Measurements from ENCODE around the gene GYG1. TPM values are rescaled to one million over a fixed set of nuclear protein-coding genes. Genes with fewer than 3 reads are reported as not detected.
A peak's percentile ranks its signal among the peaks of the same experiment; 100 is the strongest.

Gene GYG1
- 10 to 100 TPM; 68.9 to 88.6 (median 78.5) TPM for total RNA-seq (2021; fragmentation: NEBNext Ultra II Directional; extraction: Animal tissue kit (Norgen Biotek cat#: 25700))
- long read RNA-seq, transcript GYG1-201 (7 exons, 1,890 nt): major isoform, 73 of 91 reads
- long read RNA-seq, partial matches to known transcripts: 10 of 91 reads
- long read RNA-seq, other reads (novel, unspliced or antisense): 5 of 91 reads

- peak within 1 kb of the TSS; percentile 88 for H3K4me3 Mint-ChIP-seq
- peak within 1 kb of the TSS; percentile 80 for H3K27ac Mint-ChIP-seq
- TF ChIP-seq CTCF (IDR thresholded peaks at IDR 0.05): peak; percentile 67
- H3K9me3 Mint-ChIP-seq: no peaks in the 10 kb centered on the region
- DNase-seq: peak; percentile 69
- no peaks in the 10 kb centered on the region; the same call in 1 of the 2 replicates for H3K27me3 Mint-ChIP-seq (ENCODE audit: insufficient read depth)
- peaks cover 29% of the 10 kb centered on the region for H3K36me3 Mint-ChIP-seq (ENCODE audit: low read depth)
- peaks cover 28% of the 10 kb centered on the region for H3K4me1 Mint-ChIP-seq (ENCODE audit: low read depth)
These were observed at the start of gene GYG1 for GRCh38 chr3:148991219-148992026. TSS of gene GYG1 (plus strand) at chr3:148991540. CDS start at chr3:148991641, 101 bp downstream.

DNA sequence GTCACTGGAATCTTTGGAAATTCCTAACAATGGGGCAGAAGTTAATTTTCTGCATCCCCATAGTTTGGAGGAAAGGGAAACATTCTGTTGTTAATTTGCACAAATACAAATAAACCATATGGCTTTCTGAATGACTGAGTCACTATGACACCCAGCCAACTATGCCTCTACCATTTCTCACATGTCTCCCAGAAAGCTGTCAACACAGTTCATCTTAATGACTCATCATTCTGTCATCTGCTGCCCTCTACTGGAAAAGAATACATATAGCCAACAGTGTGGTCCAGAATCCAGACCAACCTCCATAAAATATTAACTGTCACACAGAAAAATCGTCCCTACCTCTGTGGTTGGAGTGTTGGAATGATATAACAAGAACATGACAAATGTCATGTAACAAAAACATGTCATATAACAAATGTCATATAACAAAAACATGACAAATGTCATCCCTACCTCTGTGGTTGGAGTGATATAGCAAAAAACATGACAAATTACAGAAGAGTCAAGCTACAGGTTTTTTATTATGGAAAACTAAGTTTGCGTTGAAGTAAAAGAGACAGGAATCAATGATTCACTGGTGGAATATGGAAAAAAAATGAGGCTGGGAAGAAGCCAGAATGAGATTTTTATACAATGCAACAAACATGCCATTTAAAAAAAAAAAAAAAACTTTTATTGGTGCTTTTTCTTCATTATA, 47.7 kb upstream of the GYG1 start:
- Mint-ChIP-seq H3K4me1 (ENCODE audit: low read depth) (peaks cover 14% of the 10 kb centered on the region), H3K4me3 (no peak overlapping the region), H3K9me3 (no peaks in the 10 kb centered on the region), H3K36me3 (ENCODE audit: low read depth) (no peaks in the 10 kb centered on the region), H3K27ac (peak overlapping the region; percentile 53; the same call in 1 of the 2 replicates), H3K27me3 (ENCODE audit: insufficient read depth) (no peaks in the 10 kb centered on the region; the same call in 1 of the 2 replicates)
- peak; percentile 90 for DNase-seq
- TF ChIP-seq CTCF (IDR thresholded peaks at IDR 0.05): peak; percentile 90

DNA sequence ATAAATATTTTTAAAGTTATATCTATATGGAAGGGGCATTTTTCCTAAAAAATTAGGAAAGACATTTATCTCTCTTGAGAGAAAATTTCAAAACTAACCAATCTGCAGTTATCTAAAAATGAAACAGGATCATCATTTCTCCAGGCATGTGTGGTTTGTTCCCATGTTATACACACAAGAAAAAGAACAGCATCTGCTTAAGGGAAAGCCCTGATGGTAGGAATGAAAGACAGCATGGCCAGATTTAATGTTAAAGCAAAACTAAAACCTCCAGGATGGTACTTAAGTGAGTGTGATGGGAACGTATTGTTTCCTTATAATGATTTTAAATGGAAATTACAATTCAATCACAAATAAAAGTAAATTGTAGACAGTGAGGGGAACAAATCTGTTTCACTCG, 46.2 kb upstream of the GYG1 start:
- TF ChIP-seq CTCF (IDR thresholded peaks at IDR 0.05): no peak
- Mint-ChIP-seq H3K36me3 (ENCODE audit: low read depth) (no peaks in the 10 kb centered on the region), H3K9me3 (no peaks in the 10 kb centered on the region), H3K27me3 (ENCODE audit: insufficient read depth) (no peaks in the 10 kb centered on the region; the same call in 1 of the 2 replicates), H3K4me3 (no peak overlapping the region), H3K4me1 (ENCODE audit: low read depth) (peaks cover 15% of the 10 kb centered on the region), H3K27ac (no peak overlapping the region)
- no peak for DNase-seq

GRCh38 chr3:148948913-148949657, 42.3 kb upstream of the GYG1 start:
- Mint-ChIP-seq H3K4me3 (no peak overlapping the region), H3K27ac (no peak overlapping the region), H3K36me3 (ENCODE audit: low read depth) (no peaks in the 10 kb centered on the region), H3K27me3 (ENCODE audit: insufficient read depth) (no peaks in the 10 kb centered on the region; the same call in none of the 2 replicates), H3K4me1 (ENCODE audit: low read depth) (peaks cover 18% of the 10 kb centered on the region), H3K9me3 (no peaks in the 10 kb centered on the region)
- DNase-seq: no peak
- no peak for TF ChIP-seq CTCF (IDR thresholded peaks at IDR 0.05)

GRCh38 chr3:148950806-148951205, 40.5 kb upstream of the GYG1 start:
- H3K27me3 Mint-ChIP-seq (ENCODE audit: insufficient read depth): no peaks in the 10 kb centered on the region; the same call in none of the 2 replicates
- DNase-seq: no peak
- H3K27ac Mint-ChIP-seq: no peak overlapping the region
- no peaks in the 10 kb centered on the region for H3K36me3 Mint-ChIP-seq (ENCODE audit: low read depth)
- H3K4me3 Mint-ChIP-seq: no peak overlapping the region
- no peaks in the 10 kb centered on the region for H3K9me3 Mint-ChIP-seq
- H3K4me1 Mint-ChIP-seq (ENCODE audit: low read depth): peaks cover 27% of the 10 kb centered on the region
- TF ChIP-seq CTCF (IDR thresholded peaks at IDR 0.05): peak; percentile 52; the same call in 1 of the 2 replicates
